IMR-90 (cell line): ENCODE measurements around the gene CDC25B. TPM values are rescaled to one million over a fixed set of nuclear protein-coding genes. Genes with fewer than 3 reads are reported as not detected.

Experiments
- ATAC-seq: fragments of 200-7000 bp; cut with Tn5 transposase; 2 replicates; pipeline ENCODE4 v1.9.1; 2020; ENCODE audit warnings: low read depth, mild to moderate bottlenecking, moderate library complexity
- BruUV-seq: library from RNA; stranded (reverse); fragments of 400-500 nt; replicated peaks from 2 replicates; lab custom pipeline; 2021; lab: Mats Ljungman, UMichigan
- CTCF ChIA-PET: fragments of 300-600 bp; formaldehyde crosslinking; extraction: SDS; loops from one replicate; lab custom pipeline; 2021; ENCODE audit warnings: antibody characterized with exemption; lab: Yijun Ruan, JAX
- POLR2A ChIA-PET: fragments of 300-600 bp; sonication (Branson Sonifier 250); formaldehyde crosslinking; loops from one replicate; lab custom pipeline; 2022; ENCODE audit warnings: antibody characterized with exemption; ENCODE audit not compliant: unreplicated experiment; lab: Charles Lee
- DNase-seq: peaks from one replicate; pipeline ENCODE4 v3.0.0; 2013
- H2AFZ ChIP-seq: replicated peaks from 2 replicates; pipeline ENCODE3; 2013; ENCODE audit warnings: low read length, mild to moderate bottlenecking; ENCODE audit not compliant: poor library complexity
- H2AK5ac ChIP-seq: 2 replicates; pipeline ENCODE4 v1.6.1; 2013; ENCODE audit warnings: low read depth, low read length, inconsistent platforms
- H2AK9ac ChIP-seq: replicated peaks from 2 replicates; pipeline ENCODE3; 2013; ENCODE audit warnings: mild to moderate bottlenecking, low read depth, low read length, moderate library complexity; ENCODE audit not compliant: poor library complexity
- H2BK120ac ChIP-seq: 2 replicates; pipeline ENCODE4 v1.6.1; 2013; ENCODE audit warnings: low read depth, low read length, inconsistent platforms
- H2BK15ac ChIP-seq: 3 replicates; pipeline ENCODE4 v1.6.1; 2013; ENCODE audit warnings: low read depth, low read length, inconsistent platforms
- H2BK20ac ChIP-seq: 2 replicates; pipeline ENCODE4 v1.6.1; 2013; ENCODE audit warnings: low read depth, mild to moderate bottlenecking, inconsistent platforms, low read length, moderate library complexity
- H2BK5ac ChIP-seq: 2 replicates; pipeline ENCODE4 v1.6.1; 2013; ENCODE audit warnings: mild to moderate bottlenecking, low read depth, low read length, inconsistent platforms; ENCODE audit not compliant: poor library complexity, severe bottlenecking
- H3K14ac ChIP-seq: replicated peaks from 2 replicates; pipeline ENCODE4 v1.6.1; 2013; ENCODE audit warnings: low read depth, low read length, inconsistent platforms
- H3K18ac ChIP-seq: 2 replicates; pipeline ENCODE4 v1.6.1; 2013; ENCODE audit warnings: low read depth, low read length, control low read depth
- H3K23ac ChIP-seq: 2 replicates; pipeline ENCODE4 v1.6.1; 2013; ENCODE audit warnings: low read depth, low read length, inconsistent platforms
- H3K27ac ChIP-seq: 2 replicates; pipeline ENCODE4 v1.5.1; 2013; ENCODE audit warnings: mild to moderate bottlenecking, control low read depth, low read length; ENCODE audit not compliant: insufficient read depth
- H3K27me3 ChIP-seq: 2 replicates; pipeline ENCODE4 v1.6.1; 2013; ENCODE audit warnings: low read length; ENCODE audit not compliant: control insufficient read depth, insufficient read depth
- H3K36me3 ChIP-seq: 2 replicates; pipeline ENCODE4 v1.6.1; 2013; ENCODE audit warnings: low read length, mixed read lengths; ENCODE audit not compliant: control insufficient read depth, insufficient read depth
- H3K4ac ChIP-seq: 2 replicates; pipeline ENCODE4 v1.6.1; 2013; ENCODE audit warnings: low read depth, low read length, inconsistent platforms
- H3K4me1 ChIP-seq: 2 replicates; pipeline ENCODE4 v1.6.1; 2013; ENCODE audit warnings: low read length, mixed read lengths; ENCODE audit not compliant: control insufficient read depth, insufficient read depth
- H3K4me2 ChIP-seq: 2 replicates; pipeline ENCODE4 v1.6.1; 2013; ENCODE audit warnings: low read depth, mild to moderate bottlenecking, control low read depth, low read length, moderate library complexity
- H3K4me3 ChIP-seq: 2 replicates; pipeline ENCODE4 v1.5.1; 2013; ENCODE audit warnings: low read depth, mild to moderate bottlenecking, control low read depth, low read length, moderate library complexity; ENCODE audit not compliant: insufficient read depth
- H3K56ac ChIP-seq: 2 replicates; pipeline ENCODE4 v1.6.1; 2013; ENCODE audit warnings: low read length, inconsistent platforms; ENCODE audit not compliant: insufficient read depth; ENCODE audit errors: extremely low read depth
- H3K79me1 ChIP-seq, 2 experiments: 2 replicates each; pipeline ENCODE4 v1.6.1; 2013; ENCODE audit warnings: low read length in 2 of 2, inconsistent platforms in 1 of 2, low read depth in 1 of 2
- H3K9ac ChIP-seq: 2 replicates; pipeline ENCODE4 v1.6.1; 2013; ENCODE audit warnings: low read depth, low read length, control low read depth
- H3K9me1 ChIP-seq: 2 replicates; pipeline ENCODE4 v1.6.1; 2013; ENCODE audit warnings: low read length, inconsistent platforms; ENCODE audit not compliant: insufficient read depth
- H3K9me3 ChIP-seq: 2 replicates; pipeline ENCODE4 v1.6.1; 2013; ENCODE audit warnings: low read length; ENCODE audit not compliant: control insufficient read depth, insufficient read depth
- H4K20me1 ChIP-seq: 2 replicates; pipeline ENCODE4 v1.6.1; 2013; ENCODE audit warnings: low read length, inconsistent platforms; ENCODE audit not compliant: insufficient read depth
- H4K5ac ChIP-seq: 2 replicates; pipeline ENCODE4 v1.6.1; 2013; ENCODE audit warnings: mild to moderate bottlenecking, low read depth, low read length, control low read depth
- H4K8ac ChIP-seq, 2 experiments: 2 replicates each; pipeline ENCODE4 v1.6.1; 2013; ENCODE audit warnings: low read depth in 2 of 2, low read length in 2 of 2, control low read depth in 1 of 2, inconsistent platforms in 1 of 2
- H4K91ac ChIP-seq: 2 replicates; pipeline ENCODE4 v1.6.1; 2013; ENCODE audit warnings: low read depth, low read length, inconsistent platforms; ENCODE audit not compliant: insufficient read depth
- CEBPB ChIP-seq: IDR thresholded peaks from 2 replicates; pipeline ENCODE4 v1.6.1; 2012; ENCODE audit warnings: low read depth, low read length, improper control_type of control experiment
- WGBS, 2 experiments: methylation state at CpG; one replicate each; pipeline versions ENCODE4 v1.1.5 to v1.1.7; 2013; ENCODE audit warnings: missing lambda C conversion rate in 2 of 2; ENCODE audit not compliant: insufficient read length in 1 of 2; ENCODE audit errors: extremely low coverage in 2 of 2; 5-methylcytosine and 5-hydroxymethylcytosine counted together
- dilution Hi-C: fragments of 300-500 bp; cut with HindIII; formaldehyde crosslinking; loops from one replicate; pipeline ENCODE4 v1.14.3; 2018; ENCODE audit warnings: low sequenced_read_pairs; ENCODE audit not compliant: unreplicated experiment
- in situ Hi-C: fragments of 300-500 bp; cut with MboI; formaldehyde crosslinking; loops from 3 replicates; pipeline ENCODE4 v1.14.3; 2019; ENCODE audit warnings: low sequenced_read_pairs, inconsistent platforms, mixed read lengths
- intact Hi-C: fragments of 100-400 bp; cut with micrococcal nuclease; formaldehyde crosslinking; loops from 2 replicates; pipeline ENCODE4 v1.10.0; 2022
- polyA plus RNA-seq, 3 experiments: library from polyadenylated mRNA; depleted of rRNA; stranded (reverse); fragments of >200 nt; gene quantifications; 2 replicates each; pipeline ENCODE4 v1.2.3, GENCODE V29; 2012; ENCODE audit warnings: low replicate concordance in 1 of 3
- total RNA-seq: library from RNA; depleted of rRNA; stranded (reverse); fragments of >200 nt; gene quantifications from 2 replicates; pipeline ENCODE4 v1.2.3, GENCODE V29; 2012

The CDC25B gene
- total and polyA plus RNA-seq, 2 of the 4 experiments (the other 2 are of a cell fraction), result 14.5 to 50.5 TPM

GRCh38 chr20:3787324-3788014 lies 8.6 kb upstream of the CDC25B start:
- Histone ChIP-seq H3K4ac (peak overlapping the region; percentile 6), H3K14ac (no peak overlapping the region), H4K91ac (peak overlapping the region; percentile 38; the same call in 1 of the 2 replicates), H3K36me3 (peaks cover 11% of the 10 kb centered on the region), H3K4me2 (peak overlapping the region; percentile 63; the same call in 1 of the 2 replicates), H3K27me3 (no peaks in the 10 kb centered on the region), H3K4me1 (peaks cover 16% of the 10 kb centered on the region), H3K9me3 (no peaks in the 10 kb centered on the region), H2BK120ac (no peak overlapping the region), H2AK5ac (0 out of 2 replicates have a peak overlapping the region, but pooled peaks have one; percentile 28), H3K56ac (no peak overlapping the region), H3K27ac (no peak overlapping the region), H3K9ac (peak overlapping the region; percentile 46; the same call in 1 of the 2 replicates), H2BK20ac (no peak overlapping the region), H2AFZ (no peak overlapping the region), H2BK5ac (no peak overlapping the region), H2AK9ac (no peak overlapping the region), H4K20me1 (peaks cover 37% of the 10 kb centered on the region), H4K5ac (no peak overlapping the region), H3K23ac (0 out of 2 replicates have a peak overlapping the region, but pooled peaks have one; percentile 33), H2BK15ac (no peak overlapping the region), H3K79me1 (peaks cover 5 to 33% of the 10 kb centered on the region in 2 experiments; a peak in 3 of 4 replicates), H4K8ac (no peak overlapping the region), H3K9me1 (peaks cover 12% of the 10 kb centered on the region), H3K18ac (no peak overlapping the region), H3K4me3 (no peak overlapping the region)
- BruUV-seq, result no TSS peak
- DNase-seq (peak; percentile 22), ATAC-seq (no peak)
- WGBS, 2 experiments, result 88% methylated on average over 1 of the region's 5 CpGs; no CpG with 5 or more reads in 1 of the 2 experiments
- TF ChIP-seq CEBPB, result no peak
- dilution Hi-C loops (no loop called here), in situ Hi-C loops (loop anchor here (10.0 kb wide), 1 partner anchor 297 kb away; no protein-coding TSS in a partner anchor), intact Hi-C loops (loop anchor here (2.0 to 5.0 kb wide), 4 partner anchors 59 to 285 kb away; partner anchors contain the start of gene MAVS)
- ChIA-PET CTCF (interaction anchor here (0.6 to 2.6 kb wide), 7 partner anchors 9 to 304 kb away, joined by 3 to 18 read pairs (median 4); partner anchors contain the start of genes ADISSP and AP5S1), POLR2A (interaction anchor here (1.3 to 1.5 kb wide), 2 partner anchors 31 to 33 kb away, joined by 4 to 5 read pairs; no protein-coding TSS in a partner anchor)
